GM19452 (cell line): Measurements from ENCODE around the gene LSMEM2.
A peak's percentile ranks its signal among the peaks of the same experiment; 100 is the strongest.

Experiments
- ATAC-seq: cut with Tn5 transposase; IDR thresholded peaks from one replicate; pipeline ENCODE4 v1.9.1; 2021; ENCODE audit not compliant: unreplicated experiment

Gene LSMEM2

DNA sequence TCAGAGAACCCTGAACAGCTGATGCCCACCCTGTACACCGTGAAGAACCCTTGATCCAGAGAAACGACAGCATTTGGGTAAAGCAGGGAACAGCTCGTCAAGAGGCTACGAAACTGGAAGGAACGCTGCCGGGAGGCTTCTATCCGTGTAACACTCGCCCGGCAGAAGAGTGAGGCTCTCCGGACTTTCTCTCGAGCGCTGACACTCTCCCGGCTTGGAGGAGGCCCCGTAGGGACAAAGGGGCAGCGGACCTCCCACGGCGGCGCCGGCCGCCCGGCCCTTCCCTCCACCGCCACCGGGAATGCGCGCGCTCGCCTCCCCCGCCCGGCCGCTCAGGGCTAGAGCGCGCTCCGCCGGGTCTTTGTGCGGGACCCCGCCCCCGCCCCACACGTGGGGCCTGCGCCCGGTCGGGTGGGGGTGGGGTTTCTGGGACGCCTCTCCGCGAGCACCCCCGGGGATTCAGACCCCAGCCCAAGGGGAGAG, 42.0 kb downstream of the LSMEM2 start:
- peak; percentile 48 for ATAC-seq

DNA sequence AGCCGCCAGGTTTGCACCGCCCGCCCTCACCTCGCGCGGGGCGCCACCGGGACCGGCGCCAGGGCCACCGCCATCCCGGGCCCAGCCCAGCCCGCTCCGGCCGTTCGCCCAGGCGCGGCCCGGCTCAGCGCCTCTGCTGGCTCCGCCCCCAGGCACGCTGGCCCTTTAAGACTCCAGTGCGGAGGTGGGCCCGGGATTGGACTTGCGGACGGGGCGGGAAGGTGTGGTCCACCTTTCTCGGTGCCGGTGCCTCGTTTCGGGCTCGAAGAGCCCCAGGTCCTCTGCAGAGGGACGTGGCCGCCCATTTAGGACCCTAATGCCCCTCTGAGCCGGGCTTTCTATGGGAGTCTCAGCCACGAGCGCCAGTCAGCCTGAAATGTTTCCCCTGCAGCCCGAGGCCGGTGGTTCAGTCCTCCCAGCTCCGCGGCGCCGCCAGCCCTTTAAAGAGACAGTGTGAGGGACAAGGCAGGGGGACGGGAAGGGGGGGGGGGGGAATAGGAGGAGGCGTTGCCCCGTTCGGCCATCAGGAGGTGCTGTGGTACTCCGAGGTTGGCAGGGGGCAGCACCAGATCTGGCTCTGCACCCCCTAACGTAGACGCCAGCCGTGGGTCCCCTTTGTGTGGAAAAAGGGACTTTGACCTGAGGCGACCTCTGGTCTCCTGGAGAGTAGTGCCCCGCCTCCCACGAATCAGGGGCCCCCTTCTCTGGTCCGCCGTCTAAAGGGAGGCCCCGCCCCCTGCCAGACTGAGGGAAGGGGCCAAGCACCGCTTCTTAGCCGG, 42.6 kb downstream of the LSMEM2 start:
- peak; percentile 79 for ATAC-seq

DNA sequence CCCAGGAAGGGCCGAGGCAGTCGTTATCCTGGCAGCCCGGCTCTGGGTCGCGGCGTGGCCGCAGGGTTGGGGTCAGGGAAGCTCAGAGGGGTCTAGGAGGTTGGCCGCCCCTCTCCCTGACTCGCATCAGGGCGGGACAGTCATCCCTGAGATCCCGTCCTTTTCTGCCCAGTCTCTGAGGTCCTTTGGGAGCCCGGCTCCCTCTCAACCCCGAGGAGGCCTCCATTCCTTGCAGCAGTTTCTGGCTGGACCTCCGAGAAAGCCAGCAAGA, 43.2 kb downstream of the LSMEM2 start:
- ATAC-seq: no peak

DNA sequence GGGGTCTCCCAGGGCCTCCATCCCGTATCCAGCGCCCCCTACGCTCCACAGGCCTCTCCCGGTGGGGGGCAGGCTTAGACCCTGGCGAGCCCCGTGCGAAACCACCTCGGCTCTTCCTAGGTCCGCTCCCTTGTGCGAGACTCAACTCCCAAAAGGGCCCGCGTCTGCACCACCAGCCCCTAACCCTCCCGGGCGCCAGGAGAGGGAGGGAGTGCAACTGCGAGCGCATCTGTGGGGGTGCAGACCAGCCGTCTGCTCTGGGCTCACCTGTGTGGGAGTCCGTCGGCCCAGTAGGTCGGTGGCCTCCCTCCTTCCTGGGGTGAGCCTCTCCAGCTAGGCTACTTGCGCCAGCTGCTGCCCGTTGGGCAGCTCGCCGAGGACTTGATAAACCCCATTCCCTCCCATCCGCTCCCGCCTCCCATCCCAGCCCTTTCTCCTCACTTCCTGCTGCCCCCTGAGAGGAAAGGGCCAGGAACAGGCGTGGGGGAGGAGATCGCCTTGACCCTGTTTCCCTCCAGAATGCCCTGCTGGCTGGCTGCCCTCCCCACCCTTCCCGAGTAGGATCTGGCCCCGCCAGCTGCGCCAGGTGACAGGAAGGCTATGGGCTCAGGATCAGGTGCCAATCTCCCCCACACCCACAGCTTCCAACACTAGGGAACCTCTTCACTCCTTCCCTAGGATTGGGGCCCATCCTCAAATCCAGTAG, 43.7 kb downstream of the LSMEM2 start, which contains the start of gene HYAL2:
Gene HYAL2 (minus strand): TSS at position 360 of the 706 bp plus-strand sequence. CDS start 2,256 bp downstream, outside the sequence.
- ATAC-seq: no peak

DNA sequence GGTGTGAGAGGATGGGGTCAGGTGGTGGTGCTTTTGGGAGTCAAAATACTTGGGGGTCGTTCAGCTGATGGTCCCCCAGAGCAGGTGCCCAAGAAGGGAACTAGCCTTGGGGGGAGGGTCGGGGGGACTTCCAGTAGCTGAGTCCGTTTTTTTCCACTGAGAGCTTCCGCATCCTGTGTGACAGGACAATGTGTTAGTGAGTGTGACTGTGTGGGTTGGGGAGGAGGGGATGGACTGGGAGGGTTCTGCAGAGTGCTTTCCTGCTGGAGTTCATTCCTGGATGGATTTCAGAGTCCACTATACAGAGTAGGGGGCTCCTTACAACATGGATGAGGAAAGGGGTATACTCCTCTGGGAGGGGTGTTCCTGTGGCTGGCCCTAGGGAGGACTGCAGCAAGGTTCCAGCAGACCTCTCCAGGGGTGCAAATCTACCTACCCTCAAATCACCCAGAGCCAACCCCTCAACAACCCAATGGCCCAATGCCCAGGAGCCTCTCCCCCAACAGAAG, 44.3 kb downstream of the LSMEM2 start:
- no peak for ATAC-seq

DNA sequence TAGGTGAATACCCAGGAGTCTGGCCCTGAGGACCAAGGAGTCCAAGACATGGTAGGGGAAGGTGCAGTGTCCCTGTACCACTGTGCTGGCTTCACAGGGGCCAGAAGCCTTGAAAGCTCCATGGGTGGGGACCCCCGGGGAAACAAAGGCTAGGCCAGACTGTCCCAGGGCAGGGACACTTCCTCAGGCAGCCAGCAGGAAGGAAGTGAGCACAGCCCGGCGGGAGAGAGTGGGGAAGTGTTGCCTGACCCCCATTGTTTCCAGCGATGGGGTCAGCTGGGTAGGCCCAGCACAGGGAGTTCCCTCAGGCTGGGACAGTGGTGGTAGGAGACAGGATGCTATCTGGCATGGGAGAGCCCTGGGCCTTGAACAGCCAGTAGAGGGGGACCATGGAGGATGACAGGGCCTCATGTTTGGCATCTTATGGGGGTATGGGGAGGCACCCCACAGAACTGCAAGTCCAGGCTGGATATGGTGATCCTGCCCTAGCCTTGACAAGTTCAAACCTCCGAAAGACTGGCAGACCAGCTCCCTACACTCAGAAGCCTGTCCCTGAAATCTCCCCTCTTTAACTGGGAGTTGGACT, 44.8 kb downstream of the LSMEM2 start:
- no peak for ATAC-seq

DNA sequence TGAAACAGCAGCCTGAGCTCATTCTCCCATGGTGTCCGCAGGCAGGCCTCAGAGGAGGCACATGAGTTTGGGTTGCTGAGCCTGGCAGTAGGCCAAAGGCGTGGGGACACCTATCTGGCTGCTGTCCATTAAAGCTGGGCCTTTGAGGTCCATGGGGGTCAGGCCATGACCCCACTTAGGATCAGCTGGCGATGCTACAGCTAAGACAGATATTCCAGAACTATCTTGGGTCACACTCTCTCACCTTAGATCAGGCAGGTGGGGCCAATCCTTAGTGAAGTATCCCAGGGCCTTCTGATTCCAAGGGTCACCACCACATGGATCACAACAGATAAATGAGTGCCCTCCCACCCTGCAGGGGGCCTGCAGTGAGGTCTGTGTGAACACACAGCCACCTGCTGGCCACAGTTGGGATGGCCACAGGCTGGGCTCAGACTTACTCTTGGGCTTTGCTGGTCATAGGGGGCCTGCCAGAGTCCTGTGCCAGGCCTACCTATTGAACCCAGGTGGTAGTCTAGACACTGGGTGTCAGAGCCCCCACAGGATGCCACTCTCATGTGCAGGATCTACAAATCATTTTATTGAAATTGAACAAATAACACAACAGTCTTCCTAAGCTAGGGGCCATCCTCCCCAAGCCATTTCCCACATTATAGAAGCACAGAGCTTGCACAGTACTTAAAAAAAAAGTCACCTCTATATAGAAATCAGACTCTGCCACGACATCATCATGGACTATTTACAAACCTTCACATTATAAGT, 45.6 kb downstream of the LSMEM2 start:
- no peak for ATAC-seq

DNA sequence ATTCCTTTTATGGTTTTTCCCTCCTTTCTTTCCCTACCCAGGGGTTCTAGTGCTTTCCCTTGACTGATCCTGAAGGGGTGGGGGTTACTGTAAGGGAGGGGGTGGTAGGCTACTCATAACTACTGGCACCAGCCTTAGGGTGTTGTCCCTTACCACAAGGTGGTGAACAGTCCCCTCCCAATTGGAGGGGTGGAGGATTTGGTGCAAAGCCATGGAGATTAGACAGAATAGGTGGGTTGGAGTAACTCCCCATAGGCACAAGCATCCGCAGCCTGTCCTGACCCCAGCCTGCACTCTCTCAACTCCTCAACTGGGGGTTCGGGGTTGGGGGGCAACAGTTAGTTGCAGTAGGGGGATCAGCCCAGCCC, 46.2 kb downstream of the LSMEM2 start:
- ATAC-seq: no peak

DNA sequence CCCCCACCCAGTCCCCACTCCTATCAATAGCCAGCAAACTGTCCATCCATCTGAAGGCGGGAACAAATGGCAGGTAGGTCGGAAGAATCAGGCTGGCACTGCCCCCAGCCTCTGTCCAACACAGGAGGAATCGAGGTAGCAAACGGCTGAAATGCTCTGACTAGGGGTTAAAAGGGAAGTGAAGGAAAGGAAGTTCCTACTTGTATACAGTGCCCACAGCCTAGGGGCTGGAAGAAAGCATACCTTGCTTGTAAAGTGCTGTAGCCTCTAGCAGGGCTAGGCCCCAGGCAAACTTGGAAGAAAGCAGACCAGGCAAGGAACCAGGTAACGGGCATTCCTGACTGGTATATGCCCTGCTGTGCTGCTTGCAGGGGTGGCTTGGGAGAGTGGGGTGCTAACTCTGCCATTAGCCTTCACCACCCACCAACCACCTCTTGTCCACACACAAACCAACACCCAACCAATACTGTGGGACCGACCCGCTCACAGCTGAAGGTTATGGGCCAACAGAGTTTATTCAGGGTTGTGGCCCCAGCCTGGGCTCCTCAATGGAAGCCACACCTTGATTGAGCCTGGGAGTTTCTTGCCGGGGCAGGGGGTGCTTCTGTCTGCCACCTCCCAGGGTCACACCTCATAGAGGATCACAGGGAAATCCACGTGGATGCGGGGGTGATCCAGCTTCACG, 46.8 kb downstream of the LSMEM2 start:
- ATAC-seq: no peak

DNA sequence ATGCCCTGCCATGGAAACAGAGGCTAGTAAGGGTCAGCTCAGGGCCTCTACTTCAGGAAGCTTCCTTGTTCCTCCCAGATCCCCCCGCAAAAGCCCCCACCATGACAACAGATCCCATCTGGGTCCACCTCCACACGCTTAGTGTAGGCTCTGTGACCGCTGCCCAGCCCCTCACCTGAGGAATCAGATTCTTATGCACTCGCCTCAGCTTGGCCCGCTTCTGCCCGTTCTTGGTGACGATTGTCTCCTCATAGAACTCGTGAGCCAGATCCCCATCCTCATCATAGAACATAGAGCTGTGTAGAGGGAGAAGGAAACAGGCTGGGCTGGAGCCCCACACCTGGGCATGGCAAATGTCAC, 47.3 kb downstream of the LSMEM2 start:
- ATAC-seq: no peak

DNA sequence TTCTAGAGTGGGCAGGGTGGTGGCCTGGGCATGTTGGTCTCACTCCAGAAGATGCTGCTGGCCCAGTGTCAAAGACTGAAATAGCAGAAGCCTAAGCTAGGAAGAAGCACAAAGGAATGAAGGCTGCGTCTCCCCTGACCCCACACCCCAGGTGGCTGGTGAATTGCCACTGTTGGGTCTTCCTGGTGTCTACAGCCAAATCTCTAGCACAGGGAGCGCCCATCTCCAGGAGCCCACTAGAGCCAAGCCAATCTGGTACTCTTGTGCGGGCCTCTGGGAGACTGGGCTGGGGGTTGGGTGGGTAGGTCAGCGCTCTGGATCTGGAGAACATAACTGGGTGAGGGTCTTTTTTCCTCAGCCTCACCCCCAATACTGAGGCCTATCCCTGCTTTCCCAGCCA, 48.2 kb downstream of the LSMEM2 start:
- ATAC-seq: no peak

DNA sequence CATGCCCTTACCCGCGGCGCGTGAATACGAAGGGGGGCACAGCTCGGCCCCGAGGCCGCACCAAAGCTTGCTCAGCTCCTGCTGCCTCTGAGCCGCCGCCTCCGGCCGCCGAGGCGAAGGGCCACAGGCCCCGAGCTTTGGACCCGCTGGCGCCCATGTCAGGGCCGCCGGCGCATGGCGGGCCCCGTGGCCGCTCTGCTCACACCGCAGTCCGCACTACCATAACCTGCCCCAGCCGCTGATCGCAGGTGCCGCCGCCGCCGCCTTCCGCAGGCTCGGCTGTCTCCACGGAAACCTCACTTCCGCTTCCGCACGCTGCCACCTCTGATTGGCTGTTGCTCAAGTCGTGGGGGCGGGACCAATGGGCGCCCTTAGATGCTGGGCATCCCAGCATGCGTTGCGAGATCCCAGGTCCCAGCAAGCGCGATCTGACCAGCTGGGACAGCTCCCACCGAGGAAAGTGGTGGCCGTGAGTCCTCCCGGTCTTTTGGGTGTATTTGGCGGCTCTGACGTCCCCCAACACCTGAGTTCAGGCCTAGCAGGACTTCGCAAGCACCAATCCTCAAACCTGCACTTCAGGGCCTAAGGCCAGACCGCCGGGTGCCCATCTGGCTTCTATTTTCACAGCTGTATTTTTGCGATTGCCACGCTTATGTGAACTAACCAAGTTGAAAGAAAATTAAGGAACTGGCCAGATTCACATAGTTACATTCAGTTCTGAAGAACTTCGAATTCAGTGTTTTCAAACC, 49.2 kb downstream of the LSMEM2 start, which contains the start of gene TUSC2:
Gene TUSC2 (minus strand): TSS at position 281 of the 749 bp plus-strand sequence. CDS start 124 bp downstream, at position 157.
- ATAC-seq: peak; percentile 86

DNA sequence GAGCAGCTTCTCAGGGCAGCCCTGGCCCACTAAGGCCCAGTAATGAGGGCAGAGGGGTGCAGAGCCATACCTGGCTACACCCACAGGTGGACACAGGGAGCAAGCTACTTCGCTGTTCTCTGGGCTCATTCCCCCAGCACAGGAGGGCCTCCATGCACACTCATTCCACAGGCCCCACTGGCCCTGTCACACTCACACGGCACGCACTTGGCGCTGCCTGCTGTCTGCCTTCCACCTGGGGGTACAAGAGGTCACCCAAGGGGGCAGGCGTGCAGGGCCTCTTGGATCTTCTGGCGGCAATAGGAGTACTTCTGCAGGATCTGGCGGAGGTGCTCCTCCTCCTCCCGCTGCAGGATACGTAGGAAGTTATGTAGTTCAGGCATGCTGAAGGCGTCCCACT, 51.4 kb downstream of the LSMEM2 start:
- no peak for ATAC-seq

DNA sequence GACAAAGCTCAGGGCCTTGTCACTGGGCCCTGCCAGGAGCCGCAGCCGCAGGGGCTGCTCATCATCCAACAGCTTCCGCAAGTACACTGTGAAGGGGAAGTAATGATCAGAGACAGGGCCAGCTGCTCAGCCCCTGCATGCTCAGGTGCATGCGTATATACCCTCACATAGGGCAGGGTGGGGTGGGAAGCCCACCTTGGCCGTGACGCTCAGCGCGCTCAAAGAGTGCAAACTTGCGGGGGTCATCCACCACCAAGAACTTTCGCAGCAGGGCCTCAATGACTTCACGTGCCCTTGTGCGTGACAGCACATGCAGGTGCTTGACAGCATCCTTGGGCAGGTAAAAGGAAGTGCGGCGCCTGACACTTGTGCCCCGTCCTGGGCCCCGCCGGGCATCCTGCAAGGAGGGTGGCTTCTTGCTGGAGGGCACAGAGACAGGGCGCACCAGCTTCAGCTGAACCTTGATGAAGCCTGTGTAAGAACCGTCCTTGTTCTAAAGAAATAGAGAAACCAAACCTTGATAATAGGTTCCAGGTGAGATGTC, 52.5 kb downstream of the LSMEM2 start:
- no peak for ATAC-seq

DNA sequence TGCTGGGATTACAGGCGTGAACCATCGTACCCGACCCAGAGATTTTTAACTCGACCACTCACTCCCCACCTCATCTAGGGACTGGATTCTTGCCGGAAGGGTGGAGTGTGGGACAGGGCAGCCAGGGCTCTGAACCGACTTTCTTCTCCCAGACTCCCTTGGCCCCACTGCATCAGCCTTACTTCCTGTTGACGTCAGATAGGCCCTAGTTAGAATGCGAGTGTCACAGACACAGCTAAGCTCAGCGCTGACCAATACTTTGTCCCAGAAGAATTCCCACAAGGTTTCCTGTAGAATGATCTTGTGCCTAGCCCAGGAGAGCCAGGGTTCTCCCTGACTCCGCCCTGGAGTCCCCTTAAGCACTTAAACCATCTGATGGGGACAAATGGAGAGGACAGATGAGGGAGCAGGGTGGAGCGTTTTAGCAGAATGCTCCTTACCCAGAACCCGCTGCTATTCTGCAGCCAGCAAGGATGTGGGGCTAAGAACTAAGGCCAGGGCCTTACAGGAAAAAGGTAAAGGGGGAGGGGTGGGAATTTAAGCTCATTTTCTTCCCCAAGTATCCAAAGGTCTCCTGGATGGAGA, 54.9 kb downstream of the LSMEM2 start:
- ATAC-seq: no peak

DNA sequence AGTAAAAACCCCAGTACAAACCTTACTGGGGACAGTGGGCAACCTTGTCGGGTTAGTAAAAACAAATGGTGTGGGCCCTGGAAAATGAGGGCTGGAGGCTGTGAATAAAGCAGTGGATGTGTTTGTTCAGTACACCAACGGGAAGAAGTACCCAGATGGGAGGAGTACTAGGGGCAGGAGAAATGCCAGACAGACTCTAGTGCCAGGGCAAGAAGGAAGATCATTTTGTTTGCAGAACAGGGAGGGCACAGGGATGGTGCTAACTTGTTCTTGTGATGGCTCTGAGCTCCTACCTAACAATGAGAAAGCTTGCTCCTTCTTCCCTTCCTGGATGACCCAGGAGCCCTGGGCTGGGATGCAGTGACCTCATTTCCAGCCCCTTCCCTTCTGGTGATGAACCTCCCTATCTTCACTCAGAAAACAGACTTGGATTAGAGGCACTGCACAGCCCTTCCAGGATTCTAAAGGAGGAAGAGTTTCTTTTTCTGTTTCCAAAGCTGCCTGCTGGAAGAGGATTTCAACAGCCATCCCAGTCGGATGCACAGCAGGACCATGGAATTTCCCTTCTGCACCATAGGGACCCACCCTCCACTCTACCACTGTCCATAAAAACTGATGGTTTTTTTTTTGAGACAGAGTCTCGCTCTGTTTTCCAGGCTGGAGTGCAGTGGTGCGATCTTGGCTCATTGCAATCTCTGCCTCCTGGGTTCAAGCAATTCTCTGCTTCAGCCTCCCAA, 55.6 kb downstream of the LSMEM2 start:
- no peak for ATAC-seq

DNA sequence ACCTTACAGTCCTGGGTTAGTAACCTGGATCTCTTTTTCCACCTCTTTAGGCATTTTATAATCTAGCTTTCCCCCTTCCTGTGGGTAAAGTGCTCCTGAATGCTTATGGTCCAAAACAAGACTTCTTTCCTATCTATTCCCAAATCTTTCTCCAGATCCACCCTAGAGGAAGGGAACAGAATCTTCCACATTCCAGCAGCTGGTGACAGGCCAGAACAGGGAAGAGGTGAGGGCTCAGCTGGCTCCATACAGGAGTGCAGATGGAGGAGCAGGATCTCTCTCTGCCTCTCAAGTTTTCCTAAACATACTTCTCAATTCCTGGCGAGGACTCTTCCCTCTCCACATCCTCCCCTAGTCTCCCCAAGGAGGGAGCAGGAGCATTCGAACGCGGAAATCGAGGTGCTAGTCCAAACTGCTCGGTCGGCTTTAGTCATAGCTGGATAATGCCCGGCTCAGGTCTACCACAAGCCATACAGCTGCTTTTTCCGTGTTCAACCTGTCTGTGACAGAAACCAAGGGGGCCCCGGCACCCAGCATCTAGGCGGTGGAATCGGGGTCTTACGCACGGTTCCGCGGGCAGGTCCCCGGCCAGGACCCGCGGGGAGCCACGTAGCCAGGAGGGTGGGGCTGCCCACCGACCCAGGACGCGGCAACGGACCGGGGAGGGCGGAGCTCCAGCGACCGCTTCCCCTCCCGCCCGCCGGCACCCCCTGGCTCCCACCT, 57.7 kb downstream of the LSMEM2 start:
- peak; percentile 38 for ATAC-seq
